ENCODE results near the gene ANXA4.

ANXA4 gene

GRCh38 chr2:69700381-69700780 lies 41.6 kb upstream of the ANXA4 start:
- DNase-seq (ENCODE audit: low read depth), result no peak
- no peak overlapping the region for H3K4me3 ChIP-seq (replicated peaks; ENCODE audit: low read depth, low read length)
- TF ChIP-seq CTCF (IDR thresholded peaks at IDR 0.05; ENCODE audit: low read length, missing control alignments), result no peak

GRCh38 chr2:69701100-69701945 lies 40.6 kb upstream of the ANXA4 start:
- DNase-seq (ENCODE audit: low read depth), result no peak
- no peak overlapping the region for H3K4me3 ChIP-seq (replicated peaks; ENCODE audit: low read depth, low read length)
- no peak for TF ChIP-seq CTCF (IDR thresholded peaks at IDR 0.05; ENCODE audit: low read length, missing control alignments)

GRCh38 chr2:69703189-69703588 lies 38.7 kb upstream of the ANXA4 start:
- TF ChIP-seq CTCF (IDR thresholded peaks at IDR 0.05; ENCODE audit: low read length, missing control alignments), result no peak
- peak; percentile 25 for DNase-seq (ENCODE audit: low read depth)
- no peak overlapping the region for H3K4me3 ChIP-seq (replicated peaks; ENCODE audit: low read depth, low read length)

- H3K4me3 ChIP-seq (replicated peaks; ENCODE audit: low read depth, low read length), result no peak overlapping the region
- peak; percentile 89 for DNase-seq (ENCODE audit: low read depth)
- no peak for TF ChIP-seq CTCF (IDR thresholded peaks at IDR 0.05; ENCODE audit: low read length, missing control alignments)
Observed at GRCh38 chr2:69704446-69704845, 37.5 kb upstream of the ANXA4 start.

DNA sequence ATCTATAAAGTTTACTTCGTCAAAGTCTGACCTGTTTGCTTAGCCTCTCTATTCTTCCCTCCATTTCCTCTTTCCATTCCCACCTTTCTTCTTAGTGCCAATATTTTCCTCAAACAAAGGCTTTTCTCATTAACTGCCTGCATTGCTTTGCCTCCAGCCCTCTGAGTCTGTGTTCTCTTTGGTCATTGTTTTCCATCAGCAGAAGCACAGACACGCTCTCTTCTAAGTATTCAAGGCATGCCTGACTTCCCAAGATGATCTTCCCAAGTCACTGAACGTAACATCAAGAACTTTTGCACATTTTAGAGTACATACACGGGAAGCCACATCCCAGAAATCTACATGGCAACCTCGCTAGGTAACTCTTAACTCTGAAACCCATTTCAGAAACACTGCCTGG lies 32.6 kb upstream of the ANXA4 start:
- no peak for DNase-seq (ENCODE audit: low read depth)
- H3K4me3 ChIP-seq (replicated peaks; ENCODE audit: low read depth, low read length), result no peak overlapping the region
- no peak for TF ChIP-seq CTCF (IDR thresholded peaks at IDR 0.05; ENCODE audit: low read length, missing control alignments)

GRCh38 chr2:69711971-69712370 lies 30.0 kb upstream of the ANXA4 start:
- DNase-seq (ENCODE audit: low read depth), result no peak
- H3K4me3 ChIP-seq (replicated peaks; ENCODE audit: low read depth, low read length), result no peak overlapping the region
- no peak for TF ChIP-seq CTCF (IDR thresholded peaks at IDR 0.05; ENCODE audit: low read length, missing control alignments)

- no peak overlapping the region for H3K4me3 ChIP-seq (replicated peaks; ENCODE audit: low read depth, low read length)
- DNase-seq (ENCODE audit: low read depth), result no peak
- no peak for TF ChIP-seq CTCF (IDR thresholded peaks at IDR 0.05; ENCODE audit: low read length, missing control alignments)
Observed at GRCh38 chr2:69714024-69714423, 27.9 kb upstream of the ANXA4 start.
